Activated naive CD8-positive, alpha-beta T cell (primary cell): ENCODE measurements around the gene LDHB.
"Not testable (repeated sequence)": the region's sequence is repeated elsewhere in the genome, so short reads cannot be mapped to it uniquely, and the experiment has no call there.

ENCODE experiments used
- H3K27ac Mint-ChIP-seq: one replicate; pipeline ENCODE4 v1.8.0; 2021; ENCODE audit warnings: mixed read lengths
- H3K27me3 Mint-ChIP-seq: one replicate; pipeline ENCODE4 v1.8.0; 2021; ENCODE audit warnings: mixed read lengths
- H3K36me3 Mint-ChIP-seq: one replicate; pipeline ENCODE4 v1.8.0; 2021; ENCODE audit warnings: mixed read lengths
- H3K4me1 Mint-ChIP-seq: one replicate; pipeline ENCODE4 v1.8.0; 2021; ENCODE audit warnings: low read depth, mixed read lengths
- H3K4me3 Mint-ChIP-seq: one replicate; pipeline ENCODE4 v1.8.0; 2021; ENCODE audit warnings: mild to moderate bottlenecking, mixed read lengths
- H3K9me3 Mint-ChIP-seq: one replicate; pipeline ENCODE4 v1.8.0; 2021; ENCODE audit warnings: low read depth, mixed read lengths

The LDHB gene

DNA sequence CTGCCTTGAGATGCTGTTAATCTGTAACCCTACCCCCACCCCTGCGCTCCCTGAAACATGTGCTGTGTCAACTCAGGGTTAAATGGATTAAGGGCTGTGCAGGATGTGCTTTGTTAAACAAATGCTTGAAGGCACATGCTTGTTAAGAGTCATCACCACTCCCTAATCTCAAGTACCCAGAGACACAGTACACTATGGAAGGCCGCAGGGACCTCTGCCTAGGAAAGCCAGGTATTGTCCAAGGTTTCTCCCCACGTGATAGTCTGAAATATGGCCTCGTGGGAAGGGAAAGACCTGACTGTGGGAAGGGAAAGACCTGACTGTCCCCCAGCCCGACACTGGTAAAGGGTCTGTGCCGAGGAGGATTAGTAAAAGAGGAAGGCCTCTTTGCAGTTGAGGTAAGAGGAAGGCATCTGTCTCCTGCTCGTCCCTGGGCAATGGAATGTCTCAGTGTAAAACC lies 12.6 kb downstream of the LDHB start:
- H3K27me3 Mint-ChIP-seq, H3K9me3 Mint-ChIP-seq: not testable (repeated sequence)
- peak overlapping the region; percentile 31 for H3K4me3 Mint-ChIP-seq
- peak overlapping the region; percentile 42 for H3K27ac Mint-ChIP-seq
- peaks cover 37% of the 10 kb centered on the region for H3K36me3 Mint-ChIP-seq
- peaks cover 92% of the 10 kb centered on the region for H3K4me1 Mint-ChIP-seq

DNA sequence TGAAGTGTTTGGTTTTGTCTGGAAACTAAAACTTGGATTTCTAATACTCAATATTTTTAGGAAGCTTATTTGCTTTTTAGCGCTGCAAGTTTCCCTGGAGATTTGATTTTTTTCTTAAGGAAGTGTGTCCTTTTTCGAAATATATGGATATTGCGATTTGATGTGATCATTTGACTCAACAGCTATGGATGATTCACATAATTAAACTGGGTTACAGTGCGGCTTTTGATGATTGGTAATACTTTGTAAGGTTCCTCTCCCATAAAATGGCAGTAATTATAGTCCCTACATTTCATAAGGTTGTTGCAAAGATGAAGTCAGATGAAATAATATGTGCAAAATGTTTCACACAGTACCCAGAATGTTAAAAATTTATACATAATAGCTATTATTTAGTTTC lies 13.1 kb downstream of the LDHB start:
- peaks cover 37% of the 10 kb centered on the region for H3K36me3 Mint-ChIP-seq
- no peaks in the 10 kb centered on the region for H3K9me3 Mint-ChIP-seq
- peaks cover 90% of the 10 kb centered on the region for H3K4me1 Mint-ChIP-seq
- H3K27me3 Mint-ChIP-seq = no peaks in the 10 kb centered on the region
- H3K27ac Mint-ChIP-seq = peak overlapping the region; percentile 34
- H3K4me3 Mint-ChIP-seq = no peak overlapping the region

DNA sequence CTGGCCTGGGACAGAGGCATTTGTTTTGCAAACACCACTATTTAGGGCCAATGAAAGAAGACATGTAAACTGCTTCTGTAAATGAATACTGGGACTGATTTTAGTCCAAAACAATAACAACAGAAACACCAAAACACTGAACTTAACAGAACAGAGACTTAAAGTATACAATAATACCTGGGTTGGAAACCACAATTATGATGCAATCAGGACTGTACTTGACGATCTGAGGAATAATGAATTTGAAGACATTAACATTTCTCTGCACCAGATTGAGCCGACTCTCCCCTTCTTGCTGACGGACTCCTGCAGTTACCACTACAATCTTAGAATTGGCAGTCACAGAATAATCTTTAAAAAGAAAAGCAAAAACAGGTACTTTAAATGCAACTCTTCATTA lies 13.9 kb downstream of the LDHB start:
- peak overlapping the region; percentile 79 for H3K27ac Mint-ChIP-seq
- H3K27me3 Mint-ChIP-seq = no peaks in the 10 kb centered on the region
- peak overlapping the region; percentile 62 for H3K4me3 Mint-ChIP-seq
- no peaks in the 10 kb centered on the region for H3K9me3 Mint-ChIP-seq
- peaks cover 39% of the 10 kb centered on the region for H3K36me3 Mint-ChIP-seq
- peaks cover 90% of the 10 kb centered on the region for H3K4me1 Mint-ChIP-seq

DNA sequence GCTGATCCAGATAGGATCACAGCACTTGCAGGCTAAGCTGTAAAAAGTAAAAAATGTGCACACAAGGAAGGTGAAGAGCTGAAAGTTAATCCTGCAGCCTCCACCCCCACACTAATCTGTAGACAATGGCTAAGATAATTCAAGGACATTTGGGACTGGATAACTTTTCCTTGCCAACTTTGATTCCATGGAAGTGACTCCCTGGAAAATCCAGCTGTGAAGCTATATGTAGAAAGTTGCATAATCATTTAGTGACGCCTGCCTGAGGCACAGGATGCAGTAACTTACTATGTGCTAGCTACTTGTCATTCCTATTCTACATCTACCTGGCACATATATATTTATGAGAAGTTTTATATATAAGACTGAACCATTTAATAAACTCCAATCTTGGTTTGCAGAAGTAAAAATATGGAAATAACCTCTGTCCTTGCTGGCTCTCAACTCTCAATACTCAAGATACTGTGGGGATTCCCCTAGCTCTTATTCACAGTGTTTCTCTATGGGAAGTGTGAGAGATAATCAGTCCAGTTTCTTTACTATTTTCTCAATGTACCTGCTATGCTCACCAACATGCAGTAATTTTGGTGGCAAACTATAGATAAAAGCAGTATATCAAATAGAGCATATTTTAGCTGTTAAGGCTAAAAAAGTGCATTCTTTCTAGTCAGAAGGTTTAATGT lies 14.8 kb downstream of the LDHB start:
- Mint-ChIP-seq H3K9me3 (no peaks in the 10 kb centered on the region), H3K27me3 (no peaks in the 10 kb centered on the region), H3K4me3 (peak overlapping the region; percentile 62), H3K4me1 (peaks cover 88% of the 10 kb centered on the region), H3K36me3 (peaks cover 38% of the 10 kb centered on the region), H3K27ac (peak overlapping the region; percentile 79)

DNA sequence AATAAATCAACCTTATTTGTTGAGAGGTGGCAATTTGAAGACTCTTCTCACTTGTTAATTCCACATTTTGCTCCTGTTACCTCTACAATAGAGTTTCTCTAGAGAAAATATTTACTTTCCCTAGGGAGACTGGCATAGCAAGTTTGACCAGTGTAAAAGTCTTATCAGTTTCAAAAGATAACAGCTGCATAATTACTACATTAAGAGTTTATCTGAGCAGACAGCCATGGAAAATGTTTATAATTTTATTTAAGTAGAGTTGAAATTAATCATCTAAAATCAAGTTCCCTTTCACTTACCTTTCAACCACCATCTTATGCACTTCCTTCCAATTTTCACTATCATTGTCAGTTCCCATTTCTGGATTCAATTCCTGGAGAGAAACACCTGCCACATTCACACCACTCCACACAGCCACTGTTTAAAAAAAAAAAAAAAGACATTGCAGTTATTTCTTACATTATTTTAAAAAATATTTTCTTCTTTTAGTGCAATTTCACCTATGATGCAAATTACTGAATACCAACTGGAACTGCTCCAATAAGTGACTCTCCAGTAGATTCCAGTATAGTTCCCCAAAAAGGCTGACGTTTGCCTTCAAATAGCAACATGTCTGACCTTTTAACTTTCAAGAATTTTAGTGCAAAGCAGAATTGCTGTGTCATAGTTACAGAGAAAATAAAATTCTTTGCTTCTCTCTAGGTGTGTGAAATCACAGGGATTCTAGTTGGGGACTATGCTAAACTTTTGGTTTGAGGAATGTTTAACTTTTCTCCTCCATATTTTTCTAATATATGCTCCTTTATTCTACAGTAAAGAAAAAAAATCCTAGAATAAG lies 19.4 kb downstream of the LDHB start:
- Mint-ChIP-seq H3K4me1 (peaks cover 59% of the 10 kb centered on the region), H3K9me3 (no peaks in the 10 kb centered on the region), H3K27ac (peak overlapping the region; percentile 79), H3K4me3 (no peak overlapping the region), H3K36me3 (peaks cover 36% of the 10 kb centered on the region), H3K27me3 (no peaks in the 10 kb centered on the region)

DNA sequence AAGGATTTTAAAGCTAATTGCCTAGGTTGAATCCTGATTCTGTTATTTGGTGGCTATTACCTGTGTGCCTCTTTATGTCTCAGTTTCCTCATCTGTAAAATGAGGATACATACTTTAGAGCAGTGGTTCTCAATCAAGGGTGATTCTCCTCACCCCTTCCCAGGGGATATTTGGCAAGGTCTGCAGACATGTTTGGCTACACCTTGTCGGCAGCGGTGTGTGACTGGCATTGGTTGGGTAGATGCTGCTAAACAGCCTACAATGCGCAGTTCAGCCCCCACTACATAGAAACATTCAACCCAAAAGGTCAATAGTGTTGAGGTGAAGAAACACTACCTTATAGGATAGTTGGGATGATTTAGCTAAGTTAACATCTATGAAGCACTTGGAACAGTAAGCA lies 23.4 kb downstream of the LDHB start:
- peak overlapping the region; percentile 28 for H3K27ac Mint-ChIP-seq
- H3K36me3 Mint-ChIP-seq = peaks cover 47% of the 10 kb centered on the region

DNA sequence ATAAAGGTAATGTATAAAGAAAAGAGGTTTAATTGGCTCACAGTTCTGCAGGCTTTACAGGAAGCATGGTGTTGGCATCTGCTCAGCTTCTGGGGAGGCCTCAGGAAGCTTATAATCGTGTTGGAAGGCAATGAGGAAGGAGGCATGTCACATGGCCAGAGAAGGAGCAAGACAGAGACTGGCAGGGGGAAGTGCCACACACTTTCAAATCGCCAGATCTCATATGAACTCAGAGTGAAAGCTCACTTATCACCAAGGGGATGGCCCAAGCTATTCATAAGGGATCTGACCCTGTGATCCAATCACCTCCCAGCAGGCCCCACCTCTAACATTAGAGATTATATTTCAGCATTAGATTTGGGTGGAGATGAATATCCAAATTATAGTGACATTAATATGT lies 26.3 kb downstream of the LDHB start:
- Mint-ChIP-seq H3K27me3 (no peaks in the 10 kb centered on the region), H3K36me3 (peaks cover 42% of the 10 kb centered on the region), H3K4me1 (peaks cover 12% of the 10 kb centered on the region), H3K27ac (no peak overlapping the region), H3K9me3 (peaks cover under 1% of the 10 kb centered on the region), H3K4me3 (no peak overlapping the region)

More for the DNA sequence above, 23.4 kb downstream of the LDHB start:
- Mint-ChIP-seq H3K4me3 (no peak overlapping the region), H3K27me3 (no peaks in the 10 kb centered on the region), H3K4me1 (peaks cover 30% of the 10 kb centered on the region), H3K9me3 (no peaks in the 10 kb centered on the region)

DNA sequence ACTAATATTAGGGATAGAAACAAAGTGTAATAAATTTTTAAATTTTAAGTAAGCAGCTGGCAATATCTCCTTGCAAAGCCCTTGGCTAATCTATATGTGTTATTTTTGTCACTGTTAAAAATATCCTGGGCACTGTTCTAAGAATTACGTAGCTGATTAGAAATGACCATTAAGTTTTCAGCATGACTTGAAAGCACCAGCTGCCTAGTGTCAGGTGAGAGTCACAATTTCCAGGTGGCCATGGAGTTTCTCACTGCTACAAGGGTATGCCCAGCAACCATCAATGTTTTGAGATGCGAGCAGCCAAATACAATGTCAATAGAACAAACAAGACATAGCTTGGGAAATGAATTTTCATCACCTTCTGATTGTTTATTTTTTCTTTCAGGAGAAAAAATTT lies 29.7 kb downstream of the LDHB start:
- Mint-ChIP-seq H3K4me1 (peaks cover 7% of the 10 kb centered on the region), H3K36me3 (peaks cover 41% of the 10 kb centered on the region), H3K4me3 (no peak overlapping the region), H3K27me3 (no peaks in the 10 kb centered on the region), H3K9me3 (peaks cover 6% of the 10 kb centered on the region), H3K27ac (no peak overlapping the region)

DNA sequence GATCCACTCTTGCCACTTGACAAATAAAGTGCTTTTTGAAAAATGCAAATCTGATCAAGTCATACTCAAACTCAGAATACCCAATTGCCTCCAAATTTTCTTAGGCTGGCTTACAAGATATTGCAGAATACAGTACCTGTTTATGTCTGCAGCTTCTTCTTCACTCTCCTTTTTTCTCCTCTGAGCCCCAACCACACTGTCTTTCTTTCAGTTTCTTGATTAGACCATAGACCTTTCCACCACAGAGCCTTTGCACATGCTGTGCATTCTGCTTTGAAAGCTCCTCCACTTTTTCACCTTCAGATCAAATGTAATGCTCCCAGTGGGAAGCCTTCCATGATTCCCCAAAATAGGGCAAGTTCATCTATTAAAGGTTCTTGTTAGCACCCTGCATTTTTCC lies 39.1 kb downstream of the LDHB start:
- peaks cover 9% of the 10 kb centered on the region for H3K9me3 Mint-ChIP-seq
- H3K27ac Mint-ChIP-seq = peak overlapping the region; percentile 41
- no peaks in the 10 kb centered on the region for H3K27me3 Mint-ChIP-seq
- H3K4me3 Mint-ChIP-seq = no peak overlapping the region
- peaks cover 21% of the 10 kb centered on the region for H3K36me3 Mint-ChIP-seq
- peaks cover 53% of the 10 kb centered on the region for H3K4me1 Mint-ChIP-seq

DNA sequence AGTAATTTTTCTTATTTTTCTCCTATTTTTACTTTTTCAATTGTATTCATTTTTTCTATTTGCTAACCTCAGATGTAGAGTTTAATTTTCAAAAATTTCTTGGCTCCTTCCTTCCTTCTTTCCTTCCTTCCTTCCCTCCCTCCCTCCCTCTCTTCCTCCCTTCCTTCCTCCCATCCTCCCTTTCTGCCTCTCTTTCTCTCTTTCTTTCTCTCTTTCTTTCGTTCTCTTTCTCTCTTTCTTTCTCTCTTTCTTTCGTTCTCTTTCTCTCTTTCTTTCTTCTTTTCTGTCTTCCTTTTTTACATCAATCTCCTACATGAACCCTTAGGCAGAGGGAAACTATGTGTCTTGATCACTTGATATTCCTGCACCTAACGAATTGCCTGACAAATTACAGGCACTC lies 40.6 kb downstream of the LDHB start:
- H3K4me1 Mint-ChIP-seq = peaks cover 67% of the 10 kb centered on the region
- H3K4me3 Mint-ChIP-seq = peak overlapping the region; percentile 4
- peak overlapping the region; percentile 92 for H3K27ac Mint-ChIP-seq
- H3K9me3 Mint-ChIP-seq = peaks cover 9% of the 10 kb centered on the region
- H3K36me3 Mint-ChIP-seq = peaks cover 22% of the 10 kb centered on the region
- H3K27me3 Mint-ChIP-seq = no peaks in the 10 kb centered on the region

DNA sequence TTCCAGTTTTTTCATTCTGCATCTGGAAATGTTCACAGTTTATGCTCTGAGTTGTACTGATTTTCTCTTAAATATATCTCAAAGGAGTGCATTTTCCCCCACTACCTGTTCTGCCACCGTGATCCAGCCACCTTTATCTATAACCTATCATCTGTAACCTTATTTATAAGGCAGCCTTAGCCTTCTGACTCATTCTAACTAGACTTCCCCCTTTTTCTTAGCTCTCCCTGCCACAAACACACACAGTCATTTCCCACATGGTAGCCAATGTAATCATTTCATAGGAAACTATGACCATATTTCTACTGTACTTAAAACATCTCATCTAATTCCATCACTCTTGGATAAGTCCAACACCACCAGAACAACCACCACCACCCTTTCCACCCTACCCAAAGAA lies 42.2 kb downstream of the LDHB start:
- Mint-ChIP-seq H3K27ac (peak overlapping the region; percentile 93), H3K4me1 (peaks cover 66% of the 10 kb centered on the region), H3K9me3 (peaks cover 9% of the 10 kb centered on the region), H3K27me3 (no peaks in the 10 kb centered on the region), H3K36me3 (peaks cover 17% of the 10 kb centered on the region), H3K4me3 (peak overlapping the region; percentile 72)

DNA sequence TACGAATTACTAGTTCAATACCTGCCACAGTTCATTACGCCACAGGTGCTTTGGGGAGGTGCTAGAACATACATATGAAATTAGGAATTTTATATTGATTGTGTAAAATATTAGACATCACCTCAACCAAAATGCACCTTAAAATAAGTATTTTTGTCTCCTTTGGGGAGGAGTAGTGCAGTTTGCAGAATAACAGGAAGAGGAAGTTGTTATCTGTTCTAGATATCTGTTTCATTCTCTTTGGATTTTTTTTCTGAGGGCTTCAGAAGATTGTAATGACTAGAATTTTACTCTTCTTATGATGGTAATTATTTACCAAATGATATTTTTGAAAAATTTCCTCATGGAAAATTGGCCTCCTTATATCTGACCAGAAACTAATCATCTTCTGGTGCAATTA lies 43.1 kb downstream of the LDHB start:
- Mint-ChIP-seq H3K36me3 (peaks cover 17% of the 10 kb centered on the region), H3K9me3 (peaks cover 9% of the 10 kb centered on the region), H3K4me3 (peak overlapping the region; percentile 72), H3K27me3 (no peaks in the 10 kb centered on the region), H3K27ac (peak overlapping the region; percentile 93), H3K4me1 (peaks cover 64% of the 10 kb centered on the region)

DNA sequence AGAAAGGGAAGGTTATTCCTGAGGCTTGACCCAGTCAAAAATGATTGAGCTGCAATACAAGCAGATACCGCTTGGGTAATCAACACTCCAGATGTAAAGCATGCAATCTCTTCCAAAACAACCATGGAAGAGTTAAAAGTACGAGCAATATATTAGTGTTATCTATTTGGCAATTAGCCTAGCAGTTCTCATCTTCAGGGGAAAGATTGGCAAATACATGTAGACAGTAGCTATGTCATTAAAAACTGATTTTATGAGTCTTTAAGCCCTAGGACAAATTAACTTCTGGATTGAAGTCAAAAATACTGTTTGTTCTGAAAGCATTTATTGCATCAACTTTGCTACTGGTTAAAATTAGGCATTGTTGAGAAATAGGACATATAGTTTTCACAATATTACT lies 43.7 kb downstream of the LDHB start:
- Mint-ChIP-seq H3K4me3 (peak overlapping the region; percentile 72), H3K9me3 (peaks cover 9% of the 10 kb centered on the region), H3K4me1 (peaks cover 63% of the 10 kb centered on the region), H3K36me3 (peaks cover 17% of the 10 kb centered on the region), H3K27me3 (no peaks in the 10 kb centered on the region), H3K27ac (peak overlapping the region; percentile 93)

DNA sequence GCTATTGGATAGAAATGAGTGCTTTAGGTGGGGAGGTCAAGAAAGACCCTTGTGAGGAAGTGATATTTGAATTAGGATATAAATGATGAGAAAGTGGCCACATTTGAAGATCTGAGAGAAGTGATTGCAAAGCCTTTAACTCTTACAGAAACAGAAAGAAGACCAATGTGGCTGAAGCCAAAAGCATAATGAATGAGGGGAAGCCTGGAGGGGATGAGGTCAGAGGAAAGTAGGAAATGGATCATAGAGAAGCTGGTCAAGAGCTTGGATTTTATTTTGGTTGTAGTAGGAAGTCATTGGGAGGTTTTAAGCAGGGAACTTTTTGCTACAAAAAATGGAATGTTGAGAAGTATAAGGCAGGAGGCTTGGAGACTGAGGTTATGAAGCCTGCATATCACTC lies 49.4 kb downstream of the LDHB start:
- Mint-ChIP-seq H3K9me3 (no peaks in the 10 kb centered on the region), H3K27ac (no peak overlapping the region), H3K27me3 (no peaks in the 10 kb centered on the region), H3K4me1 (peaks cover 10% of the 10 kb centered on the region), H3K4me3 (no peak overlapping the region), H3K36me3 (peaks cover 3% of the 10 kb centered on the region)

DNA sequence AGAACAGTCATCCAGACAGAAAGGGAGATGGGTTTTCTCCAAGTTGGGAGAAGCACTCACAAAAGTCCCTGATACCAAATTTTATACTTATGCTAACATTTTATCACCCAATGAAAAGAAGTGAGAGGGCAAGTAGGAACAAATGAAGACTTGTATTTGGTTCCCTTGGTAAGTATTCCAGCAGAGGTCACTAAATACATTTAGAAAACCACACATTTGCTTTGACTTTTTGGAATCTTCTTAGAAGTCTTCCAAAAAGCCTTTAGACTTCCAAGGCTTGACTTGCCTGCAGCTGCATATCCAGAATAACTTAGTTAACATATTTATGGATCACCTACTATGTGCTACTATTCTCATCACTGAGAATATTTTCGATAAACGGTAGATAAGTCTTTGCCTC lies 49.9 kb downstream of the LDHB start:
- H3K36me3 Mint-ChIP-seq = no peaks in the 10 kb centered on the region
- H3K27ac Mint-ChIP-seq = no peak overlapping the region
- H3K4me3 Mint-ChIP-seq = no peak overlapping the region
- H3K9me3 Mint-ChIP-seq = no peaks in the 10 kb centered on the region
- H3K4me1 Mint-ChIP-seq = peaks cover 6% of the 10 kb centered on the region
- H3K27me3 Mint-ChIP-seq = no peaks in the 10 kb centered on the region
